Tibial nerve (tissue), 4 donors: Measurements from ENCODE around the gene TUBGCP6. TPM values are rescaled to one million over a fixed set of nuclear protein-coding genes. Genes with fewer than 3 reads are reported as not detected.

Source experiments
- DNase-seq, 2 donors: peaks; one replicate each; pipeline ENCODE4 v3.0.0-alpha.2; 2019; ENCODE audit warnings: low spot score in 2 of 2
- H3K27ac ChIP-seq, 4 donors: fragments of 200-600 bp; sonication (generic) in 3 of 4; one replicate each; pipeline ENCODE4 v1.5.1; 2017 to 2019; ENCODE audit warnings: mild to moderate bottlenecking in 1 of 4
- H3K27me3 ChIP-seq, 2 donors: fragments of 200-600 bp; sonication (generic) in 1 of 2; one replicate each; pipeline versions ENCODE4 v1.5.1 to v1.6.0; 2017 to 2019
- H3K36me3 ChIP-seq, 3 donors: fragments of 200-600 bp; sonication (generic); one replicate each; pipeline ENCODE4 v1.5.1; 2018 to 2019
- H3K4me1 ChIP-seq, 4 donors: fragments of 200-600 bp; sonication (generic) in 3 of 4; one replicate each; pipeline ENCODE4 v1.5.1; 2017 to 2019
- H3K4me3 ChIP-seq, 4 donors: fragments of 200-600 bp; sonication (generic) in 3 of 4; one replicate each; pipeline ENCODE4 v1.5.1; 2017 to 2019; ENCODE audit warnings: mild to moderate bottlenecking in 1 of 4, moderate library complexity in 1 of 4
- H3K9me3 ChIP-seq, 4 donors: fragments of 200-600 bp; sonication (generic) in 3 of 4; one replicate each; pipeline ENCODE4 v1.5.1; 2017 to 2019
- EP300 ChIP-seq, 2 donors: sonication (generic); formaldehyde crosslinking; IDR thresholded peaks; one replicate each; pipeline ENCODE4 v1.6.1; 2017; ENCODE audit warnings: antibody characterized with exemption in 2 of 2, mild to moderate bottlenecking in 1 of 2
- POLR2A ChIP-seq, 2 donors: fragments of 450-650 bp; IDR thresholded peaks; one replicate each; pipeline ENCODE4 v1.6.1; 2017; ENCODE audit warnings: antibody characterized with exemption in 2 of 2, mild to moderate bottlenecking in 2 of 2, moderate library complexity in 2 of 2
- WGBS, 2 donors: methylation state at CpG; one replicate each; pipeline ENCODE4 v1.1.5; 2018; 5-methylcytosine and 5-hydroxymethylcytosine counted together
- total RNA-seq, 4 donors: library from RNA; depleted of rRNA; stranded (reverse); fragments of >200 nt; gene quantifications; one replicate each; pipeline ENCODE4 v1.1.0, GENCODE V29; 2016
- TF ChIP-seq, protein P1 (sequence below), 5 experiments: fragments of 200-600 bp in 3 of 5; fragments of 450-650 bp in 2 of 5; sonication (generic) in 3 of 5; IDR thresholded peaks; one replicate each; pipeline ENCODE4 v1.5.1; 2016 to 2019; ENCODE audit warnings: antibody characterized with exemption in 5 of 5, mild to moderate bottlenecking in 3 of 5, moderate library complexity in 2 of 5

Gene TUBGCP6
- total RNA-seq: 100 to 1,000 TPM in 1 of 4 donors, 10 to 100 TPM in 3; 72.2 to 127 (median 78.6) TPM

- Histone ChIP-seq H3K27me3 (no peaks in the 10 kb centered on the region), H3K9me3 (no peaks in the 10 kb centered on the region), H3K4me3 (peak within 1 kb of the TSS; percentile 53 to 95 (median 70)), H3K4me1 (peaks cover 0 to 81% (median 41%) of the 10 kb centered on the region in 4 donors), H3K27ac (peak within 1 kb of the TSS; percentile 58 to 95 (median 91)), H3K36me3 (peaks cover 0 to 37% (median 7%) of the 10 kb centered on the region in 3 donors)
- peak; percentile 92 to 97 for TF ChIP-seq EP300 (IDR thresholded peaks at IDR 0.05)
- peak; percentile 63 to 71 for TF ChIP-seq POLR2A (IDR thresholded peaks at IDR 0.05)
- TF ChIP-seq, protein P1, sequence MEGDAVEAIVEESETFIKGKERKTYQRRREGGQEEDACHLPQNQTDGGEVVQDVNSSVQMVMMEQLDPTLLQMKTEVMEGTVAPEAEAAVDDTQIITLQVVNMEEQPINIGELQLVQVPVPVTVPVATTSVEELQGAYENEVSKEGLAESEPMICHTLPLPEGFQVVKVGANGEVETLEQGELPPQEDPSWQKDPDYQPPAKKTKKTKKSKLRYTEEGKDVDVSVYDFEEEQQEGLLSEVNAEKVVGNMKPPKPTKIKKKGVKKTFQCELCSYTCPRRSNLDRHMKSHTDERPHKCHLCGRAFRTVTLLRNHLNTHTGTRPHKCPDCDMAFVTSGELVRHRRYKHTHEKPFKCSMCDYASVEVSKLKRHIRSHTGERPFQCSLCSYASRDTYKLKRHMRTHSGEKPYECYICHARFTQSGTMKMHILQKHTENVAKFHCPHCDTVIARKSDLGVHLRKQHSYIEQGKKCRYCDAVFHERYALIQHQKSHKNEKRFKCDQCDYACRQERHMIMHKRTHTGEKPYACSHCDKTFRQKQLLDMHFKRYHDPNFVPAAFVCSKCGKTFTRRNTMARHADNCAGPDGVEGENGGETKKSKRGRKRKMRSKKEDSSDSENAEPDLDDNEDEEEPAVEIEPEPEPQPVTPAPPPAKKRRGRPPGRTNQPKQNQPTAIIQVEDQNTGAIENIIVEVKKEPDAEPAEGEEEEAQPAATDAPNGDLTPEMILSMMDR (IDR thresholded peaks at IDR 0.05): peak in 3 of 5 experiments; percentile 10 to 70 (median 57)
- peak; percentile 89 to 91 for DNase-seq
- WGBS, 2 donors: 0% methylated on average over 39 to 56 of the region's 76 CpGs
Observed at GRCh38 chr22:50244420-50245213, at the start of gene TUBGCP6. TSS of gene TUBGCP6 (minus strand) at chr22:50245023. CDS start at chr22:50244459, 564 bp downstream.

- H3K9me3 ChIP-seq: no peaks in the 10 kb centered on the region
- TF ChIP-seq EP300 (IDR thresholded peaks at IDR 0.05): no peak
- TF ChIP-seq, protein P1 (IDR thresholded peaks at IDR 0.05): no peak
- TF ChIP-seq POLR2A (IDR thresholded peaks at IDR 0.05): no peak
- WGBS, 2 donors: 34% methylated on average over 5 of the region's 5 CpGs; no CpG with 5 or more reads in 1 of the 2 donors
- no peak for DNase-seq
- H3K4me1 ChIP-seq: peaks cover 0 to 93% (median 63%) of the 10 kb centered on the region in 4 donors
- H3K36me3 ChIP-seq: peaks cover under 1 to 25% (median 10%) of the 10 kb centered on the region in 3 donors
- H3K4me3 ChIP-seq: no peak overlapping the region
- H3K27ac ChIP-seq: peak overlapping the region; percentile 54 to 93 (median 82)
- H3K27me3 ChIP-seq: no peaks in the 10 kb centered on the region
Observed at GRCh38 chr22:50294319-50294656, 49.5 kb upstream of the TUBGCP6 start.

GRCh38 chr22:50293441-50294318, 48.9 kb upstream of the TUBGCP6 start:
- Histone ChIP-seq H3K4me1 (peaks cover 0 to 92% (median 56%) of the 10 kb centered on the region in 4 donors), H3K27me3 (no peaks in the 10 kb centered on the region), H3K4me3 (peak overlapping the region; percentile 15 to 42 (median 33)), H3K36me3 (peaks cover 5 to 31% (median 15%) of the 10 kb centered on the region in 3 donors), H3K9me3 (no peaks in the 10 kb centered on the region), H3K27ac (peak overlapping the region; percentile 54 to 93 (median 82))
- no peak for TF ChIP-seq EP300 (IDR thresholded peaks at IDR 0.05)
- no peak for TF ChIP-seq POLR2A (IDR thresholded peaks at IDR 0.05)
- TF ChIP-seq, protein P1 (IDR thresholded peaks at IDR 0.05): no peak
- no peak for DNase-seq
- WGBS, 2 donors: 1 to 9% methylated on average over 22 to 35 of the region's 42 CpGs

GRCh38 chr22:50292643-50293440, 48.0 kb upstream of the TUBGCP6 start:
- peak overlapping the region; percentile 54 to 93 (median 82) for H3K27ac ChIP-seq
- WGBS, 2 donors: 24 to 33% methylated on average over 23 to 29 of the region's 29 CpGs
- TF ChIP-seq POLR2A (IDR thresholded peaks at IDR 0.05) (no peak), EP300 (IDR thresholded peaks at IDR 0.05) (no peak)
- TF ChIP-seq, protein P1 (IDR thresholded peaks at IDR 0.05): no peak
- H3K36me3 ChIP-seq: peaks cover 12 to 40% (median 22%) of the 10 kb centered on the region in 3 donors
- peaks cover 0 to 90% (median 48%) of the 10 kb centered on the region in 4 donors for H3K4me1 ChIP-seq
- H3K4me3 ChIP-seq: peak overlapping the region; percentile 15 to 42 (median 33)
- no peak for DNase-seq
- H3K9me3 ChIP-seq: no peaks in the 10 kb centered on the region
- H3K27me3 ChIP-seq: no peaks in the 10 kb centered on the region
